Caco-2 (cell line): ENCODE results near the gene CNTNAP5. TPM values are rescaled to one million over a fixed set of nuclear protein-coding genes. Genes with fewer than 3 reads are reported as not detected.

ENCODE experiments used
- BruUV-seq: library from RNA; stranded (reverse); fragments of 400-500 nt; replicated peaks from 2 replicates; lab custom pipeline; 2021; lab: Mats Ljungman, UMichigan
- CTCF ChIA-PET: fragments of 300-600 bp; sonication (Branson Sonifier 250); formaldehyde crosslinking; loops from one replicate; lab custom pipeline; 2022; ENCODE audit warnings: antibody characterized with exemption; lab: Charles Lee
- POLR2A ChIA-PET: fragments of 300-600 bp; sonication (Branson Sonifier 250); formaldehyde crosslinking; loops from one replicate; lab custom pipeline; 2022; ENCODE audit warnings: antibody characterized with exemption; lab: Charles Lee
- DNase-seq, 2 experiments: peaks; one replicate each; pipeline versions ENCODE4 v3.0.0 to v3.0.0-alpha.2; 2020 to 2022
- H3K27me3 ChIP-seq: replicated peaks from 2 replicates; pipeline ENCODE4 v1.6.0; 2011; ENCODE audit warnings: low read length; ENCODE audit not compliant: control insufficient read depth, insufficient read depth
- H3K36me3 ChIP-seq: 2 replicates; pipeline ENCODE4 v1.5.1; 2011; ENCODE audit warnings: low read length; ENCODE audit not compliant: control insufficient read depth, insufficient read depth
- H3K4me1 ChIP-seq: fragments of 250-450 bp; sonication (Bioruptor Pico); 2 replicates; pipeline ENCODE4 v1.5.1; 2020; ENCODE audit warnings: mild to moderate bottlenecking
- H3K4me3 ChIP-seq: 2 replicates; pipeline ENCODE4 v1.5.1; 2011; ENCODE audit warnings: low read depth, mild to moderate bottlenecking, control low read depth, low read length
- H3K9me3 ChIP-seq: fragments of 250-450 bp; sonication (Bioruptor Pico); 2 replicates; pipeline ENCODE4 v1.5.1; 2020; ENCODE audit warnings: mild to moderate bottlenecking, moderate library complexity
- H3K27ac Mint-ChIP-seq: one replicate; pipeline ENCODE4 v1.8.0; 2022; ENCODE audit warnings: mixed read lengths; ENCODE audit not compliant: unreplicated experiment
- H3K27me3 Mint-ChIP-seq: one replicate; pipeline ENCODE4 v1.8.0; 2022; ENCODE audit warnings: mixed read lengths; ENCODE audit not compliant: insufficient read depth, unreplicated experiment
- H3K36me3 Mint-ChIP-seq: one replicate; pipeline ENCODE4 v1.8.0; 2022; ENCODE audit warnings: mild to moderate bottlenecking, mixed read lengths; ENCODE audit not compliant: insufficient read depth, unreplicated experiment
- H3K4me1 Mint-ChIP-seq: one replicate; pipeline ENCODE4 v1.8.0; 2022; ENCODE audit warnings: low read depth, mixed read lengths; ENCODE audit not compliant: unreplicated experiment
- H3K4me3 Mint-ChIP-seq: one replicate; pipeline ENCODE4 v1.8.0; 2022; ENCODE audit warnings: mild to moderate bottlenecking, moderate library complexity, mixed read lengths; ENCODE audit not compliant: unreplicated experiment
- H3K9me3 Mint-ChIP-seq: one replicate; pipeline ENCODE4 v1.8.0; 2022; ENCODE audit warnings: mixed read lengths; ENCODE audit not compliant: unreplicated experiment
- CTCF ChIP-seq, 2 experiments: fragments of 200-600 bp in 1 of 2; IDR thresholded peaks; 1 replicate in 1 of 2; 2 replicates in 1 of 2; pipeline versions ENCODE4 v1.5.1 to v1.8.0; 2011 to 2022; ENCODE audit warnings: antibody characterized with exemption in 1 of 2, control low read depth in 1 of 2, inconsistent platforms in 1 of 2, low read depth in 1 of 2, low read length in 1 of 2, mild to moderate bottlenecking in 1 of 2, moderate library complexity in 1 of 2; ENCODE audit not compliant: insufficient read depth in 1 of 2, severe bottlenecking in 1 of 2, unreplicated experiment in 1 of 2
- intact Hi-C: fragments of 100-400 bp; cut with micrococcal nuclease; formaldehyde crosslinking; loops from one replicate; pipeline ENCODE4 v1.10.0; 2022; ENCODE audit not compliant: unreplicated experiment
- total RNA-seq: library from RNA; stranded (reverse); gene quantifications from 2 replicates; pipeline ENCODE4 v1.2.3, GENCODE V29; 2022

CNTNAP5 gene
- total RNA-seq, 1 experiment from 2014 or later = 0.14 TPM

- POLR2A ChIA-PET = no interaction called here
- Histone ChIP-seq H3K27me3 (no peaks in the 10 kb centered on the region), H3K36me3 (no peaks in the 10 kb centered on the region), H3K4me1 (no peaks in the 10 kb centered on the region), H3K4me3 (no peak overlapping the region), H3K9me3 (no peaks in the 10 kb centered on the region)
- Mint-ChIP-seq H3K36me3 (no peaks in the 10 kb centered on the region), H3K9me3 (no peaks in the 10 kb centered on the region), H3K4me3 (no peak overlapping the region), H3K4me1 (no peaks in the 10 kb centered on the region), H3K27ac (no peak overlapping the region), H3K27me3 (no peaks in the 10 kb centered on the region)
- DNase-seq = no peak
- BruUV-seq = no TSS peak
- CTCF ChIA-PET = no interaction called here
- no peak for TF ChIP-seq CTCF (IDR thresholded peaks at IDR 0.05; ENCODE audit: insufficient read depth in 1 of 2, low read depth in 1 of 2, low read length in 1 of 2, severe bottlenecking in 1 of 2, unreplicated experiment in 1 of 2)
- intact Hi-C loops = no loop called here
Observed at GRCh38 chr2:124092651-124093050, 67.6 kb downstream of the CNTNAP5 start.

- Mint-ChIP-seq H3K27me3 (peaks cover 8% of the 10 kb centered on the region), H3K4me1 (no peaks in the 10 kb centered on the region), H3K36me3 (no peaks in the 10 kb centered on the region), H3K27ac (no peak overlapping the region), H3K4me3 (no peak overlapping the region), H3K9me3 (no peaks in the 10 kb centered on the region)
- Histone ChIP-seq H3K4me1 (no peaks in the 10 kb centered on the region), H3K27me3 (no peaks in the 10 kb centered on the region), H3K4me3 (no peak overlapping the region), H3K36me3 (no peaks in the 10 kb centered on the region), H3K9me3 (no peaks in the 10 kb centered on the region)
- BruUV-seq = no TSS peak
- CTCF ChIA-PET = no interaction called here
- intact Hi-C loops = no loop called here
- POLR2A ChIA-PET = no interaction called here
- TF ChIP-seq CTCF (IDR thresholded peaks at IDR 0.05; ENCODE audit: insufficient read depth in 1 of 2, low read depth in 1 of 2, low read length in 1 of 2, severe bottlenecking in 1 of 2, unreplicated experiment in 1 of 2) = no peak
- no peak for DNase-seq
Observed at GRCh38 chr2:124104914-124105313, 79.8 kb downstream of the CNTNAP5 start.

- BruUV-seq = no TSS peak
- H3K36me3 ChIP-seq = no peaks in the 10 kb centered on the region
- POLR2A ChIA-PET = no interaction called here
Observed at GRCh38 chr2:124112206-124112605, 87.1 kb downstream of the CNTNAP5 start.

More at GRCh38 chr2:124112206-124112605, 87.1 kb downstream of the CNTNAP5 start:
- no peak for DNase-seq
- Mint-ChIP-seq H3K27me3 (peaks cover 3% of the 10 kb centered on the region), H3K4me3 (no peak overlapping the region), H3K4me1 (no peaks in the 10 kb centered on the region), H3K27ac (no peak overlapping the region), H3K36me3 (no peaks in the 10 kb centered on the region), H3K9me3 (no peaks in the 10 kb centered on the region)
- CTCF ChIA-PET = no interaction called here
- H3K4me1 ChIP-seq = no peaks in the 10 kb centered on the region
- intact Hi-C loops = no loop called here
- no peak overlapping the region for H3K4me3 ChIP-seq
- no peak for TF ChIP-seq CTCF (IDR thresholded peaks at IDR 0.05; ENCODE audit: insufficient read depth in 1 of 2, low read depth in 1 of 2, low read length in 1 of 2, severe bottlenecking in 1 of 2, unreplicated experiment in 1 of 2)
- H3K27me3 ChIP-seq = no peaks in the 10 kb centered on the region
- H3K9me3 ChIP-seq = no peaks in the 10 kb centered on the region
